Duodenal mucosa (tissue), 2 donors: ENCODE data around the gene URAD.
"Not testable (repeated sequence)": the region's sequence is repeated elsewhere in the genome, so short reads cannot be mapped to it uniquely, and the experiment has no call there.

Experiments used
- H3K27ac ChIP-seq: one replicate; pipeline ENCODE4 v1.7.0; 2013; ENCODE audit warnings: low read depth, low read length
- H3K27me3 ChIP-seq, 2 donors: one replicate each; pipeline ENCODE4 v1.7.0; 2013; ENCODE audit warnings: low read length in 2 of 2, control low read depth in 1 of 2; ENCODE audit not compliant: insufficient read depth in 2 of 2, control insufficient read depth in 1 of 2
- H3K36me3 ChIP-seq, 2 donors: one replicate each; pipeline ENCODE4 v1.7.0; 2013; ENCODE audit warnings: low read length in 2 of 2, control low read depth in 1 of 2; ENCODE audit not compliant: insufficient read depth in 2 of 2, control insufficient read depth in 1 of 2
- H3K4me1 ChIP-seq, 2 donors: one replicate each; pipeline ENCODE4 v1.7.0; 2013; ENCODE audit warnings: low read length in 2 of 2, control low read depth in 1 of 2; ENCODE audit not compliant: insufficient read depth in 2 of 2, control insufficient read depth in 1 of 2
- H3K4me3 ChIP-seq, 2 donors: one replicate each; pipeline ENCODE4 v1.7.0; 2013; ENCODE audit warnings: low read length in 2 of 2, low read depth in 1 of 2
- H3K9ac ChIP-seq, 2 donors: one replicate each; pipeline ENCODE4 v1.7.0; 2013; ENCODE audit warnings: low read length in 2 of 2, low read depth in 1 of 2
- H3K9me3 ChIP-seq, 2 donors: one replicate each; pipeline ENCODE4 v1.7.0; 2013; ENCODE audit warnings: low read length in 2 of 2, control low read depth in 1 of 2; ENCODE audit not compliant: control insufficient read depth in 1 of 2

URAD gene

GRCh38 chr13:27966641-27967202 is 21.8 kb downstream of the URAD start:
- peak overlapping the region; percentile 96 for H3K27ac ChIP-seq
- no peaks in the 10 kb centered on the region for H3K9me3 ChIP-seq
- peak overlapping the region; percentile 99 for H3K9ac ChIP-seq
- peak overlapping the region; percentile 88 to 91 for H3K4me3 ChIP-seq
- peaks cover 0 to 5% of the 10 kb centered on the region in 2 donors for H3K36me3 ChIP-seq
- H3K27me3 ChIP-seq, result peaks cover 22 to 42% of the 10 kb centered on the region in 2 donors
- peaks cover 28 to 36% of the 10 kb centered on the region in 2 donors for H3K4me1 ChIP-seq

GRCh38 chr13:27965740-27966640 is 22.5 kb downstream of the URAD start:
- H3K9me3 ChIP-seq, result no peaks in the 10 kb centered on the region
- H3K9ac ChIP-seq, result peak overlapping the region; percentile 99
- peaks cover 16 to 42% of the 10 kb centered on the region in 2 donors for H3K27me3 ChIP-seq
- H3K4me3 ChIP-seq, result peak overlapping the region; percentile 88 to 91
- H3K27ac ChIP-seq, result peak overlapping the region; percentile 96
- peaks cover 25 to 32% of the 10 kb centered on the region in 2 donors for H3K4me1 ChIP-seq
- H3K36me3 ChIP-seq, result peaks cover 0 to 5% of the 10 kb centered on the region in 2 donors

- Histone ChIP-seq H3K27me3 (peaks cover 16 to 44% of the 10 kb centered on the region in 2 donors), H3K36me3 (peaks cover 0 to 5% of the 10 kb centered on the region in 2 donors), H3K4me1 (peaks cover 25 to 27% of the 10 kb centered on the region in 2 donors), H3K4me3 (peak overlapping the region; percentile 88 to 91), H3K27ac (peak overlapping the region; percentile 96), H3K9ac (peak overlapping the region; percentile 99), H3K9me3 (no peaks in the 10 kb centered on the region)
Measured at GRCh38 chr13:27965343-27965739, 23.2 kb downstream of the URAD start.

- peaks cover 25 to 27% of the 10 kb centered on the region in 2 donors for H3K4me1 ChIP-seq
- no peaks in the 10 kb centered on the region for H3K9me3 ChIP-seq
- H3K9ac ChIP-seq, result peak overlapping the region; percentile 99
- H3K27ac ChIP-seq, result peak overlapping the region; percentile 70
- H3K27me3 ChIP-seq, result peaks cover 16 to 42% of the 10 kb centered on the region in 2 donors
- peaks cover 0 to 5% of the 10 kb centered on the region in 2 donors for H3K36me3 ChIP-seq
- H3K4me3 ChIP-seq, result peak overlapping the region; percentile 88 to 91
Measured at GRCh38 chr13:27964741-27965323, 23.7 kb downstream of the URAD start.

GRCh38 chr13:27964206-27964605 is 24.3 kb downstream of the URAD start:
- not testable (repeated sequence) for H3K27ac ChIP-seq, H3K36me3 ChIP-seq, H3K9me3 ChIP-seq
- H3K4me1 ChIP-seq, result peaks cover 25 to 27% of the 10 kb centered on the region in 2 donors
- H3K27me3 ChIP-seq, result peaks cover 16 to 36% of the 10 kb centered on the region in 2 donors
- H3K4me3 ChIP-seq, result peak overlapping the region in 1 of 2 donors; percentile 88
- peak overlapping the region; percentile 99 for H3K9ac ChIP-seq

- Histone ChIP-seq H3K9me3 (no peaks in the 10 kb centered on the region), H3K27ac (peak overlapping the region; percentile 12), H3K27me3 (peaks cover 16 to 41% of the 10 kb centered on the region in 2 donors), H3K4me1 (peaks cover 27 to 32% of the 10 kb centered on the region in 2 donors), H3K36me3 (peaks cover 0 to 5% of the 10 kb centered on the region in 2 donors), H3K9ac (peak overlapping the region; percentile 63 to 99), H3K4me3 (peak overlapping the region; percentile 18 to 21)
Measured at GRCh38 chr13:27963491-27963890, 25.0 kb downstream of the URAD start.

GRCh38 chr13:27962982-27963381 is 25.5 kb downstream of the URAD start:
- H3K4me1 ChIP-seq, result peaks cover 27 to 33% of the 10 kb centered on the region in 2 donors
- H3K27ac ChIP-seq, result peak overlapping the region; percentile 12
- H3K27me3 ChIP-seq, result peaks cover 16 to 40% of the 10 kb centered on the region in 2 donors
- peak overlapping the region; percentile 63 to 99 for H3K9ac ChIP-seq
- no peaks in the 10 kb centered on the region for H3K9me3 ChIP-seq
- H3K4me3 ChIP-seq, result peak overlapping the region; percentile 18 to 21
- H3K36me3 ChIP-seq, result peaks cover 0 to 5% of the 10 kb centered on the region in 2 donors

- Histone ChIP-seq H3K27ac (no peak overlapping the region), H3K4me3 (peak overlapping the region; percentile 18 to 28), H3K36me3 (peaks cover 0 to 5% of the 10 kb centered on the region in 2 donors), H3K4me1 (peaks cover 27 to 33% of the 10 kb centered on the region in 2 donors), H3K9me3 (no peaks in the 10 kb centered on the region), H3K27me3 (peaks cover 9 to 33% of the 10 kb centered on the region in 2 donors), H3K9ac (peak overlapping the region; percentile 60 to 62)
Measured at GRCh38 chr13:27962128-27962841, 26.2 kb downstream of the URAD start.

- peaks cover 0 to 5% of the 10 kb centered on the region in 2 donors for H3K36me3 ChIP-seq
- no peaks in the 10 kb centered on the region for H3K9me3 ChIP-seq
- H3K27ac ChIP-seq, result peak overlapping the region; percentile 61
- H3K27me3 ChIP-seq, result peaks cover 6 to 32% of the 10 kb centered on the region in 2 donors
- H3K9ac ChIP-seq, result peak overlapping the region; percentile 7 to 62
- peak overlapping the region; percentile 46 to 47 for H3K4me3 ChIP-seq
- peaks cover 27 to 33% of the 10 kb centered on the region in 2 donors for H3K4me1 ChIP-seq
Measured at GRCh38 chr13:27961227-27962085, 27.0 kb downstream of the URAD start.
